22Rv1 (cell line): ENCODE data around the gene SNX13.

Source experiments
- ZFX ChIP-seq: fragments of 450-650 bp; IDR thresholded peaks from 2 replicates; pipeline ENCODE4 v1.6.1; 2017; ENCODE audit warnings: antibody characterized with exemption, borderline replicate concordance
- TF ChIP-seq, protein P1 (sequence below): fragments of 450-650 bp; IDR thresholded peaks from 2 replicates; pipeline ENCODE4 v1.5.1; 2017; ENCODE audit warnings: mild to moderate bottlenecking

DNA sequence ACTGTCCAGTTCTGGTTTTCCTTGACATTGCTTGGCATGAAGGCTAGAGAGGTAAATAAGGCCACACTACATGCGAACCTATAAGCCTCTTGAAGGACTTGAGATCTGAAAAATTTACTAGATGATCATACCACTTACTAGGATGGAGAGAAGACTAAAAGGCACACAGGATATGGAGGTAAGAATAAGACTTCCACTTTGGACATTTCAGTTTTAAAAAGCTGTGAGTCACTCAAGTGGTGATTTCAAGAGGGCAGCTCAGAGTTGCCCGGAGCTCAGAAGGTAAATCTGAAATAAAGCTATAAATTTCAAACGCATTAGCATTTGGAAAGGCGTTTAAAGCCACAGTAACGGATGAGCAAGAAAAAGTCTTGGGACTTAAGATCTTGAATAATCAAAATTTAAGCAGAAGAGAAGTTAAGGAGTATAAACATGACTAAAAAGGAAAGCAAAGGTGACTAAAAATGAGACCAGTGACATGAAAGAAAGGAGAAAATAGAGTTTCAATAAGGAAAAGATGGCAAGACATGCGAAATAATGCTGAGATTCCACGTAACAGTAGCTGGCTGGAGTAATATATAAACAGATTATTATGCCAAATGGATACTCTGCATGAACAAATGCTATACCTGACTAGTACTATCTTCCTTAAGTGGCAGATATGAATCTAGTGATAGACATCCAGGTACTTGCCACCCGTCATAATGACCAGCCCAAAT, 68.3 kb downstream of the SNX13 start:
- TF ChIP-seq, protein P1, sequence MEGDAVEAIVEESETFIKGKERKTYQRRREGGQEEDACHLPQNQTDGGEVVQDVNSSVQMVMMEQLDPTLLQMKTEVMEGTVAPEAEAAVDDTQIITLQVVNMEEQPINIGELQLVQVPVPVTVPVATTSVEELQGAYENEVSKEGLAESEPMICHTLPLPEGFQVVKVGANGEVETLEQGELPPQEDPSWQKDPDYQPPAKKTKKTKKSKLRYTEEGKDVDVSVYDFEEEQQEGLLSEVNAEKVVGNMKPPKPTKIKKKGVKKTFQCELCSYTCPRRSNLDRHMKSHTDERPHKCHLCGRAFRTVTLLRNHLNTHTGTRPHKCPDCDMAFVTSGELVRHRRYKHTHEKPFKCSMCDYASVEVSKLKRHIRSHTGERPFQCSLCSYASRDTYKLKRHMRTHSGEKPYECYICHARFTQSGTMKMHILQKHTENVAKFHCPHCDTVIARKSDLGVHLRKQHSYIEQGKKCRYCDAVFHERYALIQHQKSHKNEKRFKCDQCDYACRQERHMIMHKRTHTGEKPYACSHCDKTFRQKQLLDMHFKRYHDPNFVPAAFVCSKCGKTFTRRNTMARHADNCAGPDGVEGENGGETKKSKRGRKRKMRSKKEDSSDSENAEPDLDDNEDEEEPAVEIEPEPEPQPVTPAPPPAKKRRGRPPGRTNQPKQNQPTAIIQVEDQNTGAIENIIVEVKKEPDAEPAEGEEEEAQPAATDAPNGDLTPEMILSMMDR, result no peak
- no peak for TF ChIP-seq ZFX
